Adipose tissue (tissue), 3 donors: ENCODE data around the gene PDE1C. TPM values are rescaled to one million over a fixed set of nuclear protein-coding genes. Genes with fewer than 3 reads are reported as not detected.
"Not testable (repeated sequence)": the region's sequence is repeated elsewhere in the genome, so short reads cannot be mapped to it uniquely, and the experiment has no call there.

Source experiments
- H3K27ac ChIP-seq: one replicate; pipeline ENCODE4 v1.5.1; 2013; ENCODE audit warnings: low read depth, low read length
- WGBS, 3 donors: extraction: QIAGEN DNeasy Blood & Tissue Kit; methylation state at CpG; one replicate each; pipeline ENCODE4 v1.1.7; 2013; 5-methylcytosine and 5-hydroxymethylcytosine counted together
- polyA plus RNA-seq, 3 donors: library from polyadenylated mRNA; stranded (reverse); fragments of 200-250 nt; gene quantifications; one replicate each; pipeline ENCODE4 v1.2.3, GENCODE V29; 2013
- donor health status: healthy with polysubstance abuse.
- donor health status: Bipolar disorder and iron deficiency.
- donor health status: healthy.

The PDE1C gene
- polyA plus RNA-seq, 3 donors: 0.32 to 3.1 (median 1.0) TPM

DNA sequence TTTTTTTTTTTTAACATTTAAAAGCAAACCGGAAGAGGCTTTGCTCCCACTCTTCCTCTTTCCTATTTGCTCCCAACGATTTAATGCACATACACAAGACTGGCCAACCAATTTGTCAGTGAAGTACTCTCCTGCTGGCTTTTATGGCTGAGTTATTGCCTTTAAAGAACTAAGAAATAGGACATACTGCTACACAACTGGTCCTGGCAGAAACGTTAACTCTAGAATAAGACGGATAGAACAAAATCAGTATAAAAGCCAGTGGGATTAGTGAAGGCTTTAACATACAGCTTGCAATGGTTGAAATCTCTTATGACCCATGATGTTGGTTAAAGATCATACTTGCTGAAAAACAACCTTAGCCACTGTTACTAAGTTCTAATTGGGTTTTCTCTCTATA lies 47.2 kb downstream of the PDE1C start:
- H3K27ac ChIP-seq: no peak overlapping the region
- WGBS, 3 donors: 73 to 78% (median 75%) methylated on average over 4 of the region's 4 CpGs

DNA sequence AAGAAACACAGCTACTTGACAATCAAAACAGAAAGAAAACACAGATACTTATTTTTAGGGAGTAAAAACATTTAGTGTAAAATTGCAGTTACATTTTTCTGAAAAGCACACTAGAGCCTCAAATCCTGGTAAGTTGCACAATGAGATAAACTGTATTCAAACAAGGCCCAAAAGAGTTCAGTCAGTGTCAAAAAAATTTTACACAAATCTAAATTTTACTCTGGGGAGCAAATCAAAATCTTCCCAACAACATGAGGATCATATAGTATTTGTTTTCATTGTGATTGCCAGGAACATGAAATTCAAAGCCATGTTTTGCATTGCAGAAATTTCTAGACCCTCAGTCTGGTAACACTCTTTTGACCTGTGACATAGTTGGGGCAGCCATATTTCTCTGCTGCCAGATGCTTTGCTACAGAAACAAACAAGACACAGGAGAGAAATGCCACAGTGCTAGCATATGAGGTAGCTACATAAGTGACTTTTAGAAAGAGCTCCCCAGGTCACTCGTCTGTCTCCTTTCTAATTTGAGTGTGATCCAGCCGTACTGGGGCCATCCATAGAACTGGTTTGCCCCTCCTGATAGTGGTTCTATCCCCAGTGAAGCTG lies 49.6 kb downstream of the PDE1C start:
- no peak overlapping the region for H3K27ac ChIP-seq
- 68 to 93% (median 68%) methylated on average over 2 of the region's 2 CpGs for WGBS, 3 donors

DNA sequence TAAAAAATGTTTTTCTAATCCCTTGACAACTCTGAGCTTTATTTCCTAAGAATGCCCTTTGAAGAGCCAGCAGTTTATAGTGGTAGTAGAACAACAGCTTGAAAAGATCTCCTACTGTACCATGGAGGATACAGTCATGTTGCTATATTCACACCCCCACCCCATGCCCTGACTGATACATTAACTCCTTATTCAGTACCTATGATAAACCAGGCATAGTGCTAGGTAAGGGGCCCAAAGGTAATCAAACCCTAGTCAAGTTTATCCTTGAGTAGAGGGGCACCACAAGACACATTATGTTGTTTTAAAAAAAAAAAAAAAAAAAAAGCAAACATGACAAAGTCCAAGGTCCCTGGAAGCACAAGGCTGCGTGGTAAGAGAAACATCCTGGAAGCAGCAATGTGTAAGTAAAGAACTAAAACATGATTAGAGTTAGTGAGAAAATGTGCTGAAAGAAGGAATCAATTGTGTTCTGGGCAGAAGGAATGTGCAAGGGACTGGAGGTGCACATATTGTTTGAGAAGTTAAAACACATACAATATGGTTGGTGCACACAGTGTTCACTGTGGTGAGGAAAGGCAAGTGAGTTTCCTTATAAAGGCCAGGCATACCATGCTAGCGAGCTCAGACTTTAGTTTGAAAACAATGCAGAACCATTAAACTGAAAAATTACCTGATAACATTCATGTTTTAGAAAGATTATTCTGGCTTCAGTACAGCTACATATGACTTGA lies 51.2 kb downstream of the PDE1C start:
- 41 to 87% (median 81%) methylated on average over 2 of the region's 2 CpGs for WGBS, 3 donors
- no peak overlapping the region for H3K27ac ChIP-seq

DNA sequence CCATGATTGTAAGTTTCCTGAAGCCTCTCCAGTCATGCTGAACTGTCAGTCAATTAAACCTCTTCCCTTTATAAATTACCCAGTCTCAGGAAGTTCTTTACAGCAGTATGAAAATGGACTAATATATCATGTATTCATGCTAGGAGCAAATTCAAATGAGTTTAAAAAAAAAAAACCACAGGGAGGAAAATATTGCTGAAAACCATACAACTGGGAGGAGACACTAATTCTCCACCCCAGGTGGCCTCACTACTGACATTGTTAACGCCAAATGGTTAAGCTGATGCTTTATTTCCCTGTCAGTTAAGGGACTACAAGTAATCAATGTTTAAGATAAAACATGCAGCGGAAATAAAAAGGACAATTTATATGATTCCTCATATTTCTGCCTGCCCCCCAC lies 55.1 kb downstream of the PDE1C start:
- no peak overlapping the region for H3K27ac ChIP-seq
- 85 to 91% (median 88%) methylated on average over 2 of the region's 2 CpGs for WGBS, 3 donors

DNA sequence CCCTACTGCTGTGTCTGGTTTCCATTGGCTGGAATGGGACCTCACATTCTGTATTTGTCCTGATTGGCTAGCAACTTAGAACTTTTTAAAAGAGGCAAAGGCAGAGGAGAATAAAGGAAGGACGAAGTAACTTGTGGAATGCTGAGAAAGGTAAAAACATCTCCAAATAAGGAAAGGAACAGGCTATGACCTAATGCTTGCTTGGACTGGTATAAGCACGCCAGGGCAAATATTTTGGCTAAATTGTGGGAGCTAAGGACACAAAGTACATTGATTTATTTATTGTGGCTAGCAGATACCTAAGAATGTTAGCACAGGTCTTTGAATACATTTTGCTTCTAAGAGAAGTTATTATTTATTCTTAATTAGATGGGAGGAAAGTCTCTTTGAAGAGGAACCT lies 56.7 kb downstream of the PDE1C start:
- not testable (repeated sequence) for H3K27ac ChIP-seq
- WGBS, 3 donors: 39 to 65% (median 44%) methylated on average over 2 of the region's 2 CpGs

DNA sequence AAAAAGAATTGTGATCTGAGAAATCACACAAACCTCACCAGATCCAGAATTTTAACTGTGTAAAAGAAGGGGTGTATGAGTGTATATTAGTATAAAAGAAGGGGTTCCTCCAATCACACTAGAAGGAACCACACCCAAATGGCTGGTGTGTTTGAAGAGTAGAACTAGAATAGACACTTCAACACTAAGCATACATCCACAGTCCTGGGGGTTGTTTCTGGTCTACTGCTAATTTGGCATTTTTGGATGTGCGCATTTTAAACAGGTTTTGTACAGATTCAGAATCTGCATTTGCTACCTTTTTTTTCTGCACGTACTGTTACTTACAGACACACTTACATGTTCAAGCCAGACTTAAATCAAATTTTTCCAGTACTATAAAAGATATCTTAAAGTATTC lies 64.6 kb downstream of the PDE1C start:
- 94 to 97% (median 94%) methylated on average over 2 of the region's 2 CpGs for WGBS, 3 donors
- no peak overlapping the region for H3K27ac ChIP-seq

DNA sequence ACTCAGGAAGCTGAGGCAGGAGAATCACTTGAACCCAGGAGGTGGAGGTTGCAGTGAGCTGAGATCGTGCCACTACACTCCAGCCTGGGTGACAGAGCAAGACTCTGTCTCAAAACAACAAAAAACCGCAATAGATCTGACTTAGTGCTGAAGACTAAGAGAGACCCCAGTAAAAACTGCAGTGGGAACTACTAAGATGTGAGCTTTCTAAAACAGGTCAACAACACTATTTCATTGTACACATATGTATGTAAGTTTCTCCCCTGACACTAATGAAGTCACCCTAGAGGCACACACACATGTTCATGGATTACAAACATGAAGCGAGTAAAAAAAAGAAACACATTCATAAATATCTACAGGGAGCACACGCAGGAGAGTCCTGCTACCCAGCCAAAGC lies 68.3 kb downstream of the PDE1C start:
- no peak overlapping the region for H3K27ac ChIP-seq
- 85 to 92% (median 91%) methylated on average over 4 of the region's 4 CpGs for WGBS, 3 donors

DNA sequence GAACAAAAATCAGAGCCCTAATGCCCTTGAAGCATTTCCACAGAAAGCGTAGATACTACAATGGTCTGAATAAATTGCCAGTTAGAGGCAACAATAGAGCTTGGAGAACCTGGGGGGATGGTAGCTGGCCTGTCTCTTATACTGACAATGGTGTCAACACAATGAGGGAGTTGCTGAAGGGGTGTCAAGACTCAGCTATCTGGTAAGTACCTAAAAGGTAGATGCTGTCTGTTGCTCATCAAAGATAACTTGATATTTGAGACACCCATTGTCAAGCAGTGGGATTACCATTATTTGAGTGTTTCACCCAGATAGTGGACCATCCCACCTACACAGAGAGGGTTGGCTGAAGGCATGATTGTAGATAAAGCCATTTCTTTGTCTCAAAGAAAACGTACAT lies 72.8 kb downstream of the PDE1C start:
- no peak overlapping the region for H3K27ac ChIP-seq
- WGBS, 3 donors: 85 to 89% (median 86%) methylated on average over 2 of the region's 2 CpGs

DNA sequence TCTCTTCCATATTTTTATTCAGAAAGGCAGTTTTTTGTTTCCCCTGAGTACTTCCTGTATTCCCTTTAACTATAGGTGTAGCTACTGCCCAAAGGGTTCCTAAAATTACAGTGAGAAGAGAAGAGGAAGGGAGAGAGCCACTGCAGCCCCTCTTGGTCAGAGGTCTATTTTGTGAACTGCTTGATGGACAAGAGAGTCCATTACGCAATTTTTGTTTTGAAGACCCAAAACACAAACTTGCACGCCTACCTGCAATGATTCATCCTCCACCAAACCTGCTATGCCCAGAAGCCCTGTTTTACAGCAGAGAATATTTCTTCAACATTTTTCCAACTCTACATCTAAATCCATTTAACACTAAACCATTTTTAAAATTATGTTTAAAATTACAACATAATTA lies 75.1 kb downstream of the PDE1C start:
- WGBS, 3 donors: 91 to 98% (median 95%) methylated on average over 2 of the region's 2 CpGs
- no peak overlapping the region for H3K27ac ChIP-seq

DNA sequence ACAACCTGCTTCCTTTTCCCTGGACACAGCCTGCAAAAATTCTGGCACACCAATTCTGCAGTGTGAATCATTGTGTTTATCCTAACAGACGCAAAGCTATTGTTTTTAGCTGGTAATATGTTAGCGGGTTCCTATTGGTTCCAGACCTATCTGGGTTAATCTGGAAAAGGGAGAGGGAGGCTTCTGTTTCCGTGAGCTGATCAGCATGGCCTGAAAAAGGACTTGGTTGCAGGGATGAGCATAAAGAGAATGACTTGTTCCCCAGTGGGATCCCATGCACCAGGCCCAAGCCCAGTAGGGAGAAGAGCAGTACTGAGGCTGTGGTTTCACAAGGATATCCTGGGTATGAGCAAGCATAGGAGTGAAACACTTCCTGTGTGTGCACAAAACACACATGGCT lies 78.4 kb downstream of the PDE1C start:
- WGBS, 3 donors: 48 to 72% (median 57%) methylated on average over 3 of the region's 3 CpGs
- no peak overlapping the region for H3K27ac ChIP-seq

DNA sequence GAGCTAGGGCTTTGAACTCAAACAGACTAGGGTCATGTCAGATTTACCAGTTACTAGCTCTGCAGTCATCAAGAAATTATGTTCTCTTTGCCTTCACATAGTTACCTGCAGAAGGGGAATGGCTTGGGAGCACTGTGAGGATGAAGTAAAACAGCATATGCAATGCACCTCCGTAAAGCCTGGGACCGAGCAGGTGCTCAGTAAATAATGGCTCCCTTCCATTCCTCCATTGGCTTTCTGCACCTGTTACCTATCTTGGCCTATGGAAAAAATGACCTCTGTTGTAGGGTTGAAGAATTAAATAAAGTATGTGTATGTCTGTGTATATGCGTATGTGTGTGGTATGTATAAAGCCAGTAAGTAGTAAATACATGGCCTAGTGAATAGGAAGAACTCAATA lies 78.8 kb downstream of the PDE1C start:
- no peak overlapping the region for H3K27ac ChIP-seq
- 54 to 98% (median 94%) methylated on average over 3 of the region's 3 CpGs for WGBS, 3 donors

DNA sequence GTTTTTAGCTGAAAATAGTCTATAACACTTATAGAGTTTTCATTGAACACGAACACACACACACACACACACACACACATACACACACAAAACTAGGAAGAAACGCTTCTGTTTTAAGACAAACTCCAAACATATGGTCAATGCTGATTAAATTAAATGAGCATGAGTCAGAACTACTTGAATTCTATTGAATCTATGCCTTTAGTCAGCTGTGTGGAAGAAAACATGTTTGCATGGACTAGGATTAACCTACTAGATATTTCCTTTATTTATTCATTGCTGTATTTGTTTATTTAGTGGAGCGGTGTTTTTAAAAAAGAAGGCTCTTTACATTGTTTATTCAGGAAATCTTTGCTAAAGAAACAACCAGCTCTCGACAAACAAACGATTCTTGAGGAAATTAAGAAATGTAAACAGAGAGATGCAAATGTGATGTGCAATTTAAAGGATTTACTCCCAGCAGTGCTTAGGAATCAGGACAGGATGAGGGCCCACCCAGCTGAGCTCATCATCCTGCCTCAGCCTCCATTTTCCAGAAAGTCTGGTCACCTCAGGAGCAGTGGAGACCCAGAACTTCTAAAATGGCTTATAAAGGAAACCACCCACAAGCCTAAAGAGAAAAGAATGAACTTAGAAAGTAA lies 83.2 kb downstream of the PDE1C start:
- H3K27ac ChIP-seq: no peak overlapping the region
- 42 to 78% (median 75%) methylated on average over 5 of the region's 5 CpGs for WGBS, 3 donors

DNA sequence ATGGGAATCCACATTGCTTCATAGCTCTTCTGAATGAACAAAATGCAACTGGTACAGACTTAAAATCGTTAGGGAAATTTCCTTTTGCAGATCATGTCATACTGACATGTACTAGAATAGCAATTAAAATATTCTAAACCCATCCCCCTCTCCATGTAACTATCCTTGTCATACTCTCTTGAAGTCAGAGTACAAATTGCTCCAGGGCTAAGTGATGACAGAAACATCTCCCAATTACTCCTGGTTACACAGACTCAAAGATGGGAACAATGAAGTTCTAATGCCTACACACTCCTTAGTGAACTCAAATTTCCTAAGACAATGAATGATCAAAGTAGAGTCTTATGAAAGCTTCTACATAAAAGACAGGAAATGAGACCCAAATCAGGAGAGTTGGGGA lies 87.2 kb downstream of the PDE1C start:
- WGBS, 3 donors: 69 to 72% (median 71%) methylated on average over 1 of the region's 1 CpG

DNA sequence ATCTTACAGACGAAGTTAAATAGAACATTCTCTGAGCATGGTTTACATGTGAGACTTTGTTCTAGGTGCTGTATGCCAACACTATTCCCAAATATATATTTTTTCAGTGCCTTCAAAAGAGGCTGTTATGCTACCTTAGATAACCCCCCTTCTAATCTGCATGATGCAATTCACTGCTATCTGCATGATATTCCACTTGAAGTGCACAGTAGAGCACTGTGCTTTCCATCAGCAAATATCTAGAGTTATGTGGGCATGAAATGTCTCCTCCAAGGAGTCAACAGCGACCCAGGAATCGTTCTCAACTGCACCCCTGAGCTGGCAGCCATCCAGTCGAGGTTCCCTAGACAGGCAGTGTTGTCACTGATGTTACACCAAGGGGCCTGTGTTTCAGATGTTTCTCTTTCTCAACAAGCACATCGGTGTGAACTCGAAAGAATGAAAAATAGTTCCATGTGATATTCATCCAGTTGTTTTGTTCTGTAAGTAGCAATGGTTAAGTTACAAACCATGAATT lies 88.3 kb downstream of the PDE1C start:
- 71 to 78% (median 78%) methylated on average over 6 of the region's 6 CpGs for WGBS, 3 donors
- H3K27ac ChIP-seq: no peak overlapping the region

More for the DNA sequence above, 87.2 kb downstream of the PDE1C start:
- H3K27ac ChIP-seq: no peak overlapping the region

DNA sequence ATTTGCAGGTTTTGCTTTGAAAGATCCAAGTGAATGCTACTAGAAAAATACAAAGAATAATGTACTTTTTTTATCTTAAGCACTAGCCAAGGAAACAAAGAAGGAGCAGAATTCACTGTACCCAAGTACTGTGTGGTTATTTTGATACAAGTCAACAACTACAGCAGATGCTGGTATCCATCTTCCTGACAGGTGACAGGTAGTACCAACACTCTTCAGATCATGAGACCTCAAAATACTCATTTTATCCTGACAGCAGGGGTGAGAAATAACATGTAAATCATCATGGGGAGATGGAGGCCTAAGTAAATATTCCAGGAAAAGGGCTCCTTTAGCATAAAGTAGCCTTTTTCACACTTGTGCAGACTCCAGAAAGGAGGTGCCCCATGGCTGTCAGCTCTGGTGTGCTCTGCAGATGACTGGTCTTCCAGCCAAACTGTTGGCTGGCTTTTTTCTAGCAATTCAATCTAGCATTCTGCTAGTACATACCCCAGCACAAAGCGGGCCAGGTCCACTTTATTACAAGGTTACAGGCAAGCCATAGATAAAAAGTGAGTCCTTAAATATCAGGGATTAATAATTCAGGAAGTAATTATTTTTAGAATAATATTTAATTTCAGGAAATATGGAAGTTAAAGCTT lies 90.4 kb downstream of the PDE1C start:
- H3K27ac ChIP-seq: no peak overlapping the region
- WGBS, 3 donors: 86 to 94% (median 89%) methylated on average over 1 of the region's 1 CpG

DNA sequence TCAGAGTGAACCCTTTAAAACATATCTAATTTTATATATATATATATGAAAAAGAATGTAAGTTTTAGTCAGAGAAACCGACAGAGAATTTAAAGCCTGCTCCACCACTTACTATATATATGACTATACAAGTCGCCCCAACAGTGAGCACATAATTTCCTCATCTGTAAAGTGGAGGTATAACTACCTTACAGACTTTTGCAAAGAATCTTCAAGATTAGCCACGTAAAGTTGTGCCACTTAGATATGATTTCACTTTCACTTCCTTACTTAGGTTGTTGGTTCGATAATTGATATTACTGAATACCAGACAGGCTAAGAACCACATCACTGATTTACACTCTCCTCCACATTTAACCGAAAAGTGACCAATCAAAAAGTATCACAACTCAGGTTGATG lies 94.7 kb downstream of the PDE1C start:
- no peak overlapping the region for H3K27ac ChIP-seq
- 85 to 88% (median 87%) methylated on average over 5 of the region's 5 CpGs for WGBS, 3 donors

DNA sequence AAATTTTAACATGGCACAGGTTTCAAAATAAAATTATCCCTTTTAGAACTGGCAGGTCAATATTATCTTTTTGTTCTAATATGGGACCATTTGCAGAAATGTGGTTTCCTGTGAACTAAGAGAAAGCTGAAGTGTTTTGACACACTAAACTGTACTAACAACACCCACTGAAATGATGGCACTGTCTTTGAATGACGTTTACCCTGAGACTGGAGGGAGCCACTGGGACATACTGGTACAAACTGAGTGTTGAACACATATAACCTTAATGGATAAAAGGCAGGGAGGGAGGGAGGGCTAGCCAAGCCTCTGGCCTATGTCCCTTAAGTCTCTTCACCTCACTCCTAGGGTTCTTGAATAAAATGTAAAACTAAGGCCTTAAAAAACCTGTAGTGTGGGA lies 95.9 kb downstream of the PDE1C start:
- H3K27ac ChIP-seq: no peak overlapping the region
- 37 to 56% (median 53%) methylated on average over 1 of the region's 1 CpG for WGBS, 3 donors

DNA sequence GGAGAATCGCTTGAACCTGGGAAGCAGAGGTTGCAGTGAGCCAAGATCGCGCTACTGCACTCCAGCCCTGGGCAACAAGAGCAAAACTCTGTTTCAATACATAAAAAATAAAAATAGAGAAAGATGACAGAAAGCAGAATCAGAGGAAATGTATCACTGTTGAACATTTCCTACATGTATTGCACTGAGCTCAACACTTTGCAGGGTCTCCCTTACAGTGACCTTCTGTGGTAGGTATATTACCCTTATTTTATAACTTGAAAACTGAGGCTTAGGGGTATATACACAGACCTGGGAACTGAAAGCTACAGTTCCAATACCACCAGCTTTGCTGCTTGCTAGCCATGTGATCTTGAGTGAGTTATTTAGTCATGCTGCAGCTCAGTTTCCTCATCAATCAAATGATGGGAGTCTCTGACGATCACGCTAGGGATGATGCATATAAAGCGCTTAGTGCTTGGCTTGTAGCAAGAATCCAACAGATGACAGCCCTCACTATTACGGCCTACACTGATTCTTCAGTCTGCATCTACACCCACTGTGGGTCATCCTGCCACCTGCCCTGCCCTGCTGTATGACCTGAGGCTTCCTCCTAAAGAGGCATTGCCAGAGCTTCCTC lies 99.0 kb downstream of the PDE1C start:
- 88 to 95% (median 88%) methylated on average over 7 of the region's 7 CpGs for WGBS, 3 donors

DNA sequence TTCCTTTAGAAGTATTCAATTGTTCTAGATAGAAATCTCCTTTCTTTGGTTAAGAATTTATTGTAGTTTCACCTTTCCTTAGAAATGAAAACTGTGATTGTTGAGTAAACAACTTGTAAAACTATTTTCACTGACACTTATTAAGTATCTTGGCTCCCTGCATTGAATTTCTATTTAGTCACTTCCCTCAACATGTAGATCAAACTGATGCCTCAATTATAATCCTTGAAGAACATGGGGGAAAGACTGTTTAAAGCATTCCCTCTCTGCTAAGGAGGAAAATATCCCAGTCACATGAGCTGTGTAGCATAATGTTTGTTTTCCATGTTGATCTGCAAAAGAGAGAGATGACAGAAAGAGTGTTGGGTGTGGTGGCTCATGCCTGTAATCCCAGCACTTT lies 99.7 kb downstream of the PDE1C start:
- H3K27ac ChIP-seq: no peak overlapping the region

More for the DNA sequence above, 99.0 kb downstream of the PDE1C start:
- H3K27ac ChIP-seq: no peak overlapping the region
